NCI-H128 (cell line): ENCODE results near the gene SLC24A1.

Experiments
- DNase-seq: peaks from one replicate; lab custom pipeline; 2025; ENCODE audit not compliant: unreplicated experiment; lab: John Stamatoyannopoulos, UW

SLC24A1 gene

GRCh38 chr15:65651831-65652749, 30.4 kb downstream of the SLC24A1 start:
- no peak for DNase-seq

- no peak for DNase-seq
Measured at GRCh38 chr15:65653341-65653740, 31.6 kb downstream of the SLC24A1 start.

DNA sequence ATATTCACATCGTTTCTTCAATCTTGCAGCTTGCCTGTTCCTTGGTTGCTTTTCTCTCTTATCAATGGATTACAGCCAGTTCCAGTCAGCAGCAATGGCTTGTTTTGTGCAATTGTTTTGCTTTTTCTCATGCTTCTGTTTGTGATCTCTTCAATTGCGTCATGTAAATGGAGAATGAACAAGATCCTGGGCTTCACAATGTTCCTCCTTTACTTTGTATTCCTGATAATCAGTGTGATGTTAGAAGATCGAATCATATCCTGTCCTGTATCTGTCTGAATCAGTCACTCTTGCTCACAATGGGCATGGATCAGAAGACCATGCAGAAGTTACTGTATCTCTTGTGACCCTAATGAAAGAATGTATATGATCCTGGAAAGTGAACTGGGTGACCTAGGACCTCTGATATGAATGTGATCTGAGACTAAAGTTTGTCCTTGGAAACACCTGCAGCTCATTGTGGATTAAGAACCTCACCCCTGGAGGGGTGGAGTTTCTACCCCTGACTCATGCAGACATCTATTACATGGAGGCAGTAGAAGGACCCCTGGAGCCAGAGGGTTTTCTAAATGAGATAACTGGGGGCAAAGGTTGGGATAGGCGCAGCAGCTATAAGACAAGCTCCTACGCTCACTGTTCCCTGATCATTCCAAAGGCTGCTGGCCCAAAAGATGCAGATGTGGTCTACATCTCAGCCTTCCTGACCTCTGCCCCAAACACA, 32.2 kb downstream of the SLC24A1 start:
- no peak for DNase-seq

- DNase-seq = no peak
Measured at GRCh38 chr15:65655026-65655425, 33.3 kb downstream of the SLC24A1 start.

- DNase-seq = no peak
Measured at GRCh38 chr15:65655457-65655856, 33.7 kb downstream of the SLC24A1 start.

GRCh38 chr15:65659502-65660052, 37.8 kb downstream of the SLC24A1 start:
- DNase-seq = no peak

DNA sequence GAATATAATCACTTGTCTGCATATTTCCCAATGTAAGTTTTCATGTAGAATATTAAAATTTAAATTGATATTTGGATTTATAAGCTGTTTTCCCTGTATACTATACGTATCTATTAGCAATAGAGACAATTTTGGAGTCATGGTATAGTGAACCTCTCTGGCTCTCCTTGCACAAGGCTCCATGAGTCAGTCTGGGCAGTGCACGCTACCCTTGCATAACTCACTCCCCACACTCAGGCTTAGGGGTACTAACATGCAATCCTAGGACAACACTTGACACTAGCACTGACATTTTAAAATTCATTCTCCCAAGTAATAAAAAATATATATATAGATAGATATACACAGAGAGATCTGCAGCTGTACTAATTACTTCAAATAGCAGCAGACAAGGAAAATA, 39.2 kb downstream of the SLC24A1 start:
- DNase-seq = no peak

DNA sequence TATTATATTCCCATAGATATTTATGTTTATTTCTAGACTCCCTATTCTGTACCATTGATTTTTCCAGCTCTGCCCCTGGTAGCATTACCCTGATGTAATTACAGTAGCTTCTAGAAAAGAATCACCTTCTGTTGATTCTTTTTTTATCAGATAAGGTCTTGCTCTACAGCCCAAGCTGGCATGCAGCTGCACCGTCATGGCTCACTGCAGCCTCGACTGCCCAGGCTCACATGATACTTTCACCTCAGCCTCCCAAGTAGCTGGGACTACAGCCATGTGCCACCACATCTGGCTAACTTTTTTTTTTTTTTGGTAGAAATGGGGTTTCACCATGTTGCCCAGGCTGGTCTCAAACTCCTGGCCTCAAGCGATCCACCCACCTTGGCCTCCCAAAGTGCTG, 41.8 kb downstream of the SLC24A1 start:
- DNase-seq = no peak

GRCh38 chr15:65666257-65666656, 44.5 kb downstream of the SLC24A1 start:
- no peak for DNase-seq

DNA sequence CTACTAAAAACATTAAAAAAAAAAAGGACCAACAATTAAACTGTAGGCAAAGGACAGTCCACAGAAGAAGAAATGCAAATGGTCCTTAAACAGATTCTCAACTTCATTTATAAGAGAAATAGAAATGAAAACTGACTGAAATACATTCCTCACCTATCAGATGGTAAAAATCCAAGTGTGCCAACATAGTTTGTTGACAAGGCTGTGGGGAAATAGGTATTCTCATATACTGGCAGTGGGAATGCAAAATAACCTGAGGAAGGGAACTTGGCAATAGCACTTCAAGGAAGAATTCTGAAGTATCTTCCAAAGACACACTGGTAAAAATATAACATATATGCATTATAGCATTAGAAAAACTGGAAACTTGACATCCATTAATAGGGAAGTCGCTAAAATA, 53.8 kb downstream of the SLC24A1 start:
- no peak for DNase-seq

DNA sequence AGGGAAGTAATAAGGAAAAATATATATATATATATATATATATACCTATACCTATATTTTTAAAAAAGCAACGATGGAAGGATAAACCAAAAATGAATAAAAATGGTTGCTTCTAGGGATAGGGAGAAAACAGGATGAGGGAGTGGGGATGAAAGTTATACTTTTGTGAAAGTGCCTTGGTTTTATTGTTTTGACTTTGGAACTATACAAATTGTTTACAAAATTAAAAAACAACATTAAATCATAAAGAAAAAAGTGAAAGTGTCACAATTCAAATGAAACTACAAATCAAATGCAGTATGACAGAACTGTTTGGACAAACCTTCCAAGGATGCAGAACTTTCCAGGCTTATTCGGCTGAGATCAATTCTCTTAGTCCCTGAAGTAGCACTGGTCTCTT, 54.4 kb downstream of the SLC24A1 start:
- DNase-seq = no peak

DNA sequence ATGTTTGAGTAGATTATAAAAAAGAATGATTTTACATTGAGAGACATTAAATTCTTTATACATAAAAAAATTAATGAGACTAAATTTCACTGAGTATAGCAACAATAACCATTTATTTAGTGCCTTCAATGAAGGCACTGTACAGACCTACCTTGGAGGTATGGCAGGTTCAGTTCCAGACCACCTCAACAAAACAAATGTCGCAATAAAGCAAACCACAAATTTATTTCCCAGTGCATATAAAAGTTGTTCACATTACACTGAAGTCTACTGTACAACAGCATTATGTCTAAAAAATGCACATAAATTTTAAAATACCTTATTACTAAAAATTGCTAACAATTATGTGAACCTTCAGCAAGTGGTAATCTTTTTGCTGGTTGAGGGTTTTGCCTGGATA, 58.8 kb downstream of the SLC24A1 start:
- no peak for DNase-seq

- no peak for DNase-seq
Measured at GRCh38 chr15:65682404-65682911, 60.7 kb downstream of the SLC24A1 start.

GRCh38 chr15:65688462-65688861, 66.7 kb downstream of the SLC24A1 start:
- no peak for DNase-seq

GRCh38 chr15:65690173-65690572, 68.4 kb downstream of the SLC24A1 start:
- DNase-seq = no peak

GRCh38 chr15:65690778-65691177, 69.0 kb downstream of the SLC24A1 start:
- DNase-seq = no peak

DNA sequence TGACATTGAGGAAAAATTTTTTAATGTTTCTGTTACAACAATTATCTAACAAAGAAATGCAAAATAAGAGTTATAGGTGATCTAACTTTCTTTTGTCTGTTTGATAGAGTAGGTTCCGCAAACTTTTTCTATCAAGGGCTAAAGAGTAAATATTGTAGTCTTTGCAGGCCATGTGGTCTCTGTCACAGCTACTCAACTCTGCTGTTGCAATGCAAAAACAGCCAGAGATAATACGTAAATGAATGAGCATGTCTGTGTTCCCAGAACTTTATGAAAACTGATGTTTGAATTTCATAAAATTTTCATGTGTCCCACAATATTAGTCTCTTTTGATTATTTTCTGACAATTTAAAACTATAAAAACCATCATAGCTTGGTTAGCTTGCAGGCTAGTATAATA, 73.3 kb downstream of the SLC24A1 start:
- no peak for DNase-seq
